Nephron progenitor cell (in vitro differentiated cells): ENCODE measurements around the gene PCNX2.

Experiments used
- DNase-seq: peaks from one replicate; pipeline ENCODE4 v3.0.0; 2021
- H3K27ac Mint-ChIP-seq: 2 replicates; pipeline ENCODE4 v1.8.0; 2021; ENCODE audit warnings: mild to moderate bottlenecking, moderate library complexity, mixed read lengths
- H3K27me3 Mint-ChIP-seq: 2 replicates; pipeline ENCODE4 v1.8.0; 2021; ENCODE audit warnings: mild to moderate bottlenecking, low read depth, mixed read lengths; ENCODE audit not compliant: poor library complexity
- H3K36me3 Mint-ChIP-seq: 2 replicates; pipeline ENCODE4 v1.8.0; 2021; ENCODE audit warnings: low read depth, mixed read lengths
- H3K4me1 Mint-ChIP-seq: 2 replicates; pipeline ENCODE4 v1.8.0; 2021; ENCODE audit warnings: mixed read lengths
- H3K4me3 Mint-ChIP-seq: 2 replicates; pipeline ENCODE4 v1.8.0; 2021; ENCODE audit warnings: mild to moderate bottlenecking, moderate library complexity, mixed read lengths
- H3K9me3 Mint-ChIP-seq: 2 replicates; pipeline ENCODE4 v1.8.0; 2021; ENCODE audit warnings: mild to moderate bottlenecking, moderate library complexity, mixed read lengths
- CTCF ChIP-seq: fragments of 200-600 bp; sonication (generic); IDR thresholded peaks from 2 replicates; pipeline ENCODE4 v1.5.0; 2021; ENCODE audit warnings: antibody characterized with exemption

The PCNX2 gene

DNA sequence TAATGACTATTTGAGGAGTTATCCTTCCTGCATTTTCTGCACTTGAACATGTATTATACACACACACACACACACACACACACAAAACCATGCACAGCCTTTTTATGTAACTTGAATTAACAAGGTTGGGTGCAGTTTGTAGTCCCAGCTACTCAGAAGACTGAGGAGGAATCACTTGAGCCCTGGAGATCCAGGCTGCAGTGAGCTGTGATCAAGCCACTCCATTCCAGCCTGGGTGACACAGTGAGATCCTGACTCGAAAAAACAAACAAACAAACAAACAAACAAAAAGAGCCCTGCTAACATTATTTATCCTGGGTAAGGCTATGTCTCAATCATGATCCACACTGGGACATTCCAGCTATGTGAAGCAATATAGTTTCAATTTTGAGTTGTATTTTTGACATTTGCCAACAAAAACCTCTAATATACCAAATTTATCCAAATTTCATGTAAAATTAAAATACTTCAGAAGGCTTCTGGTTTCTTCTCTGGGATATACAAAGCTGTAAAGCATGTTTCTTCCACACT lies 188.3 kb downstream of the PCNX2 start:
- H3K4me3 Mint-ChIP-seq, result no peak overlapping the region

GRCh38 chr1:233105225-233105624 lies 190.3 kb downstream of the PCNX2 start:
- DNase-seq, result no peak
- no peaks in the 10 kb centered on the region for H3K9me3 Mint-ChIP-seq
- H3K4me1 Mint-ChIP-seq, result peaks cover 47% of the 10 kb centered on the region
- H3K27ac Mint-ChIP-seq, result no peak overlapping the region
- no peak for TF ChIP-seq CTCF
- H3K27me3 Mint-ChIP-seq, result no peaks in the 10 kb centered on the region
- no peak overlapping the region for H3K4me3 Mint-ChIP-seq
- peaks cover 12% of the 10 kb centered on the region for H3K36me3 Mint-ChIP-seq

More for the DNA sequence above, 188.3 kb downstream of the PCNX2 start:
- H3K27ac Mint-ChIP-seq, result no peak overlapping the region
- H3K4me1 Mint-ChIP-seq, result peaks cover 48% of the 10 kb centered on the region
- no peak for TF ChIP-seq CTCF
- H3K27me3 Mint-ChIP-seq, result no peaks in the 10 kb centered on the region
- H3K9me3 Mint-ChIP-seq, result no peaks in the 10 kb centered on the region
- DNase-seq, result no peak
- H3K36me3 Mint-ChIP-seq, result peaks cover 17% of the 10 kb centered on the region

DNA sequence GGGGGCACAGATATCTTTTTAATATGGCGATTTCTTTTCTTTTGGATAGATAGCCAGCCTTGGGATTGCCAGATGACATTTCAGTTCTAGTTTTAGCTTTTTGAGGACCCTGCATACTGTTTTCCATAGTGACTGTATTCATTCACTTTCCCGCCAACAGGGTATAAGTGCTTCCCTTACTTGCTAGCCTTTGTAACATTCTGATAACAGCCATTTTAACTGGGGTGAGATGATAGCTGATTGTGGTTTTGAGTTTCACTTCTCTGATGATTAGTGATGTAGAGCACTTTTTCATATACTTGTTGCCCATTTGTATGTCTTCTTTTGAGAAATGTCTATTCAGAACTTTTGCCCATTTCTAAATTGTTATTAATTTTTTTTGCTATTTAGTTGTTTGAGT lies 193.2 kb downstream of the PCNX2 start:
- Mint-ChIP-seq H3K27me3 (no peaks in the 10 kb centered on the region), H3K4me1 (peaks cover 40% of the 10 kb centered on the region), H3K36me3 (peaks cover 5% of the 10 kb centered on the region), H3K27ac (no peak overlapping the region), H3K4me3 (no peak overlapping the region), H3K9me3 (no peaks in the 10 kb centered on the region)
- no peak for DNase-seq
- no peak for TF ChIP-seq CTCF

- no peaks in the 10 kb centered on the region for H3K27me3 Mint-ChIP-seq
- H3K27ac Mint-ChIP-seq, result peak overlapping the region; percentile 7
- H3K4me3 Mint-ChIP-seq, result no peak overlapping the region
- H3K36me3 Mint-ChIP-seq, result no peaks in the 10 kb centered on the region
- no peak for TF ChIP-seq CTCF
- no peak for DNase-seq
- H3K4me1 Mint-ChIP-seq, result peaks cover 20% of the 10 kb centered on the region
- H3K9me3 Mint-ChIP-seq, result no peaks in the 10 kb centered on the region
Observed at GRCh38 chr1:233097959-233098580, 197.5 kb downstream of the PCNX2 start.

- H3K27ac Mint-ChIP-seq, result no peak overlapping the region
- H3K27me3 Mint-ChIP-seq, result no peaks in the 10 kb centered on the region
- no peak for DNase-seq
- peaks cover 20% of the 10 kb centered on the region for H3K4me1 Mint-ChIP-seq
- H3K36me3 Mint-ChIP-seq, result no peaks in the 10 kb centered on the region
- no peak overlapping the region for H3K4me3 Mint-ChIP-seq
- TF ChIP-seq CTCF, result no peak
- no peaks in the 10 kb centered on the region for H3K9me3 Mint-ChIP-seq
Observed at GRCh38 chr1:233097546-233097945, 198.0 kb downstream of the PCNX2 start.

DNA sequence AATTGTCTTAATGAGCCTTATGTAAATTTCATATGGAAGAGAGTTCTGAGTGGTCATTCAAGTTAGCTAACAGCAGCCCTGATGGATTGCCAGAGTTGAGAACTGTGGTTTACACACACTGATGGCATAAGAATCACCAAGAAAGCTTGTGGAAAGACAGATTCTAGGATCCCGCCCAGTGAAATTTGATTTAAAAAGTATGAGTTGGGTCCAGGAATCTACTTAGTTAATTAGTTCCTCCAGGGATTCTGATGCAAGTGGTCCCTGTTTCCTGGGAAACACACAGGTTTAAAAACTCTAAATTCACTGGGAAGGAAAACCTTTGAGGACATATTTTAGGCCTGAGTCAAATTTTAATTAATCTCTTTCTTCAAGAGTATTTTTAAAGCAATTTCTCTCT lies 200.8 kb downstream of the PCNX2 start:
- H3K27me3 Mint-ChIP-seq, result no peaks in the 10 kb centered on the region
- H3K9me3 Mint-ChIP-seq, result no peaks in the 10 kb centered on the region
- no peak for TF ChIP-seq CTCF
- peaks cover 27% of the 10 kb centered on the region for H3K4me1 Mint-ChIP-seq
- no peak overlapping the region for H3K27ac Mint-ChIP-seq
- DNase-seq, result no peak
- no peak overlapping the region for H3K4me3 Mint-ChIP-seq
- peaks cover 5% of the 10 kb centered on the region for H3K36me3 Mint-ChIP-seq
